Stimulated activated naive CD8-positive, alpha-beta T cell treated with anti-CD3 and anti-CD28 coated beads, Interleukin-15, Interleukin-2, amounts not matched to agents 100 ng/mL and 50 ng/mL, for 24 hours (primary cell): Measurements from ENCODE around the gene NLRC5.
"Not testable (repeated sequence)": the region's sequence is repeated elsewhere in the genome, so short reads cannot be mapped to it uniquely, and the experiment has no call there.

Source experiments
- H3K27ac Mint-ChIP-seq: one replicate; pipeline ENCODE4 v1.8.0; 2021; ENCODE audit warnings: mild to moderate bottlenecking, mixed read lengths
- H3K27me3 Mint-ChIP-seq: one replicate; pipeline ENCODE4 v1.8.0; 2021; ENCODE audit warnings: mixed read lengths
- H3K36me3 Mint-ChIP-seq: one replicate; pipeline ENCODE4 v1.8.0; 2021; ENCODE audit warnings: low read depth, mixed read lengths
- H3K4me1 Mint-ChIP-seq: one replicate; pipeline ENCODE4 v1.8.0; 2021; ENCODE audit warnings: low read depth, mixed read lengths
- H3K4me3 Mint-ChIP-seq: one replicate; pipeline ENCODE4 v1.8.0; 2021; ENCODE audit warnings: mild to moderate bottlenecking, mixed read lengths
- H3K9me3 Mint-ChIP-seq: one replicate; pipeline ENCODE4 v1.8.0; 2021; ENCODE audit warnings: mixed read lengths

The NLRC5 gene

GRCh38 chr16:56985288-56985961, 3.9 kb upstream of the NLRC5 start:
- peaks cover 54% of the 10 kb centered on the region for H3K36me3 Mint-ChIP-seq

GRCh38 chr16:56985962-56986360, 3.4 kb upstream of the NLRC5 start:
- peak overlapping the region; percentile 98 for H3K27ac Mint-ChIP-seq
- no peaks in the 10 kb centered on the region for H3K9me3 Mint-ChIP-seq
- H3K36me3 Mint-ChIP-seq: peaks cover 57% of the 10 kb centered on the region
- peak overlapping the region; percentile 49 for H3K4me3 Mint-ChIP-seq
- no peaks in the 10 kb centered on the region for H3K27me3 Mint-ChIP-seq
- H3K4me1 Mint-ChIP-seq: peaks cover 79% of the 10 kb centered on the region

More at GRCh38 chr16:56985288-56985961, 3.9 kb upstream of the NLRC5 start:
- Mint-ChIP-seq H3K27me3 (no peaks in the 10 kb centered on the region), H3K27ac (peak overlapping the region; percentile 98), H3K4me1 (peaks cover 80% of the 10 kb centered on the region), H3K4me3 (peak overlapping the region; percentile 49), H3K9me3 (no peaks in the 10 kb centered on the region)

- H3K36me3 Mint-ChIP-seq: peaks cover 56% of the 10 kb centered on the region
- H3K4me3 Mint-ChIP-seq: peak overlapping the region; percentile 96
- no peaks in the 10 kb centered on the region for H3K9me3 Mint-ChIP-seq
- H3K4me1 Mint-ChIP-seq: peaks cover 78% of the 10 kb centered on the region
- H3K27ac Mint-ChIP-seq: peak overlapping the region; percentile 98
- no peaks in the 10 kb centered on the region for H3K27me3 Mint-ChIP-seq
These were observed 3.0 kb upstream of the NLRC5 start for GRCh38 chr16:56986361-56986760.

- H3K4me1 Mint-ChIP-seq: peaks cover 78% of the 10 kb centered on the region
- peaks cover 56% of the 10 kb centered on the region for H3K36me3 Mint-ChIP-seq
- peak overlapping the region; percentile 98 for H3K27ac Mint-ChIP-seq
- not testable (repeated sequence) for H3K27me3 Mint-ChIP-seq, H3K9me3 Mint-ChIP-seq
- H3K4me3 Mint-ChIP-seq: peak overlapping the region; percentile 96
These were observed 2.4 kb upstream of the NLRC5 start for GRCh38 chr16:56986908-56987307.

- no peaks in the 10 kb centered on the region for H3K27me3 Mint-ChIP-seq
- no peaks in the 10 kb centered on the region for H3K9me3 Mint-ChIP-seq
- H3K36me3 Mint-ChIP-seq: peaks cover 54% of the 10 kb centered on the region
- H3K27ac Mint-ChIP-seq: peak overlapping the region; percentile 98
- H3K4me3 Mint-ChIP-seq: peak overlapping the region; percentile 96
- peaks cover 77% of the 10 kb centered on the region for H3K4me1 Mint-ChIP-seq
These were observed 1.7 kb upstream of the NLRC5 start for GRCh38 chr16:56987692-56988091.

GRCh38 chr16:56988161-56988947, 1.0 kb upstream of the NLRC5 start:
- H3K9me3 Mint-ChIP-seq: no peaks in the 10 kb centered on the region
- no peaks in the 10 kb centered on the region for H3K27me3 Mint-ChIP-seq
- peaks cover 57% of the 10 kb centered on the region for H3K36me3 Mint-ChIP-seq
- H3K27ac Mint-ChIP-seq: peak overlapping the region; percentile 98
- peak overlapping the region; percentile 96 for H3K4me3 Mint-ChIP-seq
- H3K4me1 Mint-ChIP-seq: peaks cover 78% of the 10 kb centered on the region

GRCh38 chr16:56989988-56990387, 631 bp downstream of the NLRC5 start:
- H3K27me3 Mint-ChIP-seq: no peaks in the 10 kb centered on the region
- H3K4me3 Mint-ChIP-seq: peak overlapping the region; percentile 96
- H3K36me3 Mint-ChIP-seq: peaks cover 63% of the 10 kb centered on the region
- H3K4me1 Mint-ChIP-seq: peaks cover 79% of the 10 kb centered on the region
- H3K27ac Mint-ChIP-seq: peak overlapping the region; percentile 98
- H3K9me3 Mint-ChIP-seq: no peaks in the 10 kb centered on the region

GRCh38 chr16:56990407-56991286, 1.3 kb downstream of the NLRC5 start:
- Mint-ChIP-seq H3K4me1 (peaks cover 78% of the 10 kb centered on the region), H3K27ac (peak overlapping the region; percentile 98), H3K4me3 (peak overlapping the region; percentile 96), H3K27me3 (no peaks in the 10 kb centered on the region), H3K9me3 (no peaks in the 10 kb centered on the region), H3K36me3 (peaks cover 58% of the 10 kb centered on the region)

- Mint-ChIP-seq H3K27ac (peak overlapping the region; percentile 98), H3K4me1 (peaks cover 77% of the 10 kb centered on the region), H3K4me3 (peak overlapping the region; percentile 96), H3K36me3 (peaks cover 62% of the 10 kb centered on the region)
- not testable (repeated sequence) for H3K27me3 Mint-ChIP-seq, H3K9me3 Mint-ChIP-seq
These were observed 3.1 kb downstream of the NLRC5 start for GRCh38 chr16:56992431-56992830.

- no peaks in the 10 kb centered on the region for H3K27me3 Mint-ChIP-seq
- peak overlapping the region; percentile 74 for H3K27ac Mint-ChIP-seq
- H3K4me1 Mint-ChIP-seq: peaks cover 77% of the 10 kb centered on the region
- no peaks in the 10 kb centered on the region for H3K9me3 Mint-ChIP-seq
- peak overlapping the region; percentile 57 for H3K4me3 Mint-ChIP-seq
- H3K36me3 Mint-ChIP-seq: peaks cover 59% of the 10 kb centered on the region
These were observed 3.8 kb downstream of the NLRC5 start for GRCh38 chr16:56993204-56993603.

- Mint-ChIP-seq H3K36me3 (peaks cover 68% of the 10 kb centered on the region), H3K27me3 (no peaks in the 10 kb centered on the region), H3K4me3 (peak overlapping the region; percentile 57), H3K9me3 (no peaks in the 10 kb centered on the region), H3K4me1 (peaks cover 86% of the 10 kb centered on the region), H3K27ac (peak overlapping the region; percentile 91)
These were observed 5.0 kb downstream of the NLRC5 start for GRCh38 chr16:56994311-56994710.

- H3K27me3 Mint-ChIP-seq: no peaks in the 10 kb centered on the region
- peak overlapping the region; percentile 57 for H3K4me3 Mint-ChIP-seq
- peaks cover 95% of the 10 kb centered on the region for H3K4me1 Mint-ChIP-seq
These were observed 5.9 kb downstream of the NLRC5 start for GRCh38 chr16:56995136-56995805.

GRCh38 chr16:56997264-56997663, 7.9 kb downstream of the NLRC5 start:
- peak overlapping the region; percentile 99 for H3K27ac Mint-ChIP-seq
- peaks cover 59% of the 10 kb centered on the region for H3K36me3 Mint-ChIP-seq

More at GRCh38 chr16:56995136-56995805, 5.9 kb downstream of the NLRC5 start:
- H3K27ac Mint-ChIP-seq: peak overlapping the region; percentile 91
- H3K9me3 Mint-ChIP-seq: no peaks in the 10 kb centered on the region
- H3K36me3 Mint-ChIP-seq: peaks cover 65% of the 10 kb centered on the region

GRCh38 chr16:56997931-56998330, 8.6 kb downstream of the NLRC5 start:
- peaks cover 57% of the 10 kb centered on the region for H3K36me3 Mint-ChIP-seq
- peak overlapping the region; percentile 32 for H3K4me3 Mint-ChIP-seq

More at GRCh38 chr16:56997264-56997663, 7.9 kb downstream of the NLRC5 start:
- H3K9me3 Mint-ChIP-seq: peaks cover 4% of the 10 kb centered on the region
- H3K4me3 Mint-ChIP-seq: no peak overlapping the region
- no peaks in the 10 kb centered on the region for H3K27me3 Mint-ChIP-seq
- peaks cover 96% of the 10 kb centered on the region for H3K4me1 Mint-ChIP-seq

More at GRCh38 chr16:56997931-56998330, 8.6 kb downstream of the NLRC5 start:
- Mint-ChIP-seq H3K27me3 (no peaks in the 10 kb centered on the region), H3K27ac (peak overlapping the region; percentile 99), H3K4me1 (peaks cover 95% of the 10 kb centered on the region), H3K9me3 (peaks cover 4% of the 10 kb centered on the region)
